A673 (cell line): Measurements from ENCODE around the gene PRTG. TPM values are rescaled to one million over a fixed set of nuclear protein-coding genes. Genes with fewer than 3 reads are reported as not detected.
"Not testable (repeated sequence)": the region's sequence is repeated elsewhere in the genome, so short reads cannot be mapped to it uniquely, and the experiment has no call there.

ENCODE experiments used
- BruUV-seq: library from RNA; stranded (reverse); fragments of 400-500 nt; replicated peaks from 2 replicates; lab custom pipeline; 2021; lab: Mats Ljungman, UMichigan
- CTCF ChIA-PET: fragments of 300-600 bp; sonication (Branson Sonifier 250); formaldehyde crosslinking; loops from one replicate; lab custom pipeline; 2022; ENCODE audit warnings: antibody characterized with exemption; lab: Charles Lee
- POLR2A ChIA-PET: fragments of 300-600 bp; sonication (Branson Sonifier 250); formaldehyde crosslinking; loops from one replicate; lab custom pipeline; 2022; ENCODE audit warnings: antibody characterized with exemption; ENCODE audit not compliant: low non-redundant PET; lab: Charles Lee
- DNase-seq: peaks from one replicate; pipeline ENCODE4 v3.0.0-alpha.2; 2015; ENCODE audit warnings: low spot score
- H3K27ac ChIP-seq: fragments of 200-600 bp; sonication (generic); 2 replicates; pipeline ENCODE4 v1.5.1; 2016; ENCODE audit warnings: mixed run types, low read depth, mild to moderate bottlenecking, mixed read lengths, antibody characterized with exemption, low read length; ENCODE audit not compliant: poor library complexity, severe bottlenecking
- H3K27me3 ChIP-seq: fragments of 200-600 bp; sonication (generic); replicated peaks from 2 replicates; pipeline ENCODE4 v1.6.1; 2017; ENCODE audit warnings: mixed run types, low read depth, mild to moderate bottlenecking, mixed read lengths, antibody characterized with exemption, low read length; ENCODE audit not compliant: insufficient read depth, poor library complexity
- H3K36me3 ChIP-seq: fragments of 200-600 bp; sonication (generic); 2 replicates; pipeline ENCODE4 v1.6.1; 2016; ENCODE audit warnings: mixed run types, mild to moderate bottlenecking, mixed read lengths, antibody characterized with exemption, low read length; ENCODE audit not compliant: insufficient read depth, poor library complexity, severe bottlenecking
- H3K4me1 ChIP-seq: fragments of 200-600 bp; sonication (generic); 2 replicates; pipeline ENCODE4 v1.6.1; 2017; ENCODE audit warnings: mixed run types, mild to moderate bottlenecking, mixed read lengths, antibody characterized with exemption, low read length; ENCODE audit not compliant: insufficient read depth, poor library complexity, severe bottlenecking
- H3K4me3 ChIP-seq: fragments of 200-600 bp; sonication (generic); 2 replicates; pipeline ENCODE4 v1.5.1; 2016; ENCODE audit warnings: low read depth, mixed run types, mild to moderate bottlenecking, mixed read lengths, low read length; ENCODE audit not compliant: poor library complexity, severe bottlenecking
- H3K9me3 ChIP-seq: fragments of 200-600 bp; sonication (generic); 2 replicates; pipeline ENCODE4 v1.6.1; 2016; ENCODE audit warnings: mixed run types, low read depth, mild to moderate bottlenecking, mixed read lengths, antibody characterized with exemption, low read length; ENCODE audit not compliant: poor library complexity, severe bottlenecking
- EZH2 ChIP-seq: fragments of 200-600 bp; sonication (generic); IDR thresholded peaks from 2 replicates; pipeline ENCODE4 v1.6.1; 2017; ENCODE audit warnings: borderline replicate concordance, low read depth, mild to moderate bottlenecking, mixed read lengths, antibody characterized with exemption, low read length; ENCODE audit not compliant: poor library complexity, severe bottlenecking
- intact Hi-C: fragments of 100-400 bp; cut with micrococcal nuclease; formaldehyde crosslinking; loops from one replicate; pipeline ENCODE4 v1.10.0; 2022; ENCODE audit not compliant: unreplicated experiment
- total RNA-seq: library from RNA; stranded (reverse); gene quantifications from 2 replicates; pipeline ENCODE4 v1.2.3, GENCODE V29; 2021
- TF ChIP-seq, protein P1 (sequence below): fragments of 300-800, 200-600 bp; sonication (generic); conservative IDR thresholded peaks from 2 replicates; pipeline ENCODE4 v1.5.1; 2017; ENCODE audit warnings: low read depth, mild to moderate bottlenecking, antibody characterized with exemption, low read length, moderate library complexity, mixed read lengths

The PRTG gene
- total RNA-seq, 1 experiment from 2014 or later = 0.02 TPM

DNA sequence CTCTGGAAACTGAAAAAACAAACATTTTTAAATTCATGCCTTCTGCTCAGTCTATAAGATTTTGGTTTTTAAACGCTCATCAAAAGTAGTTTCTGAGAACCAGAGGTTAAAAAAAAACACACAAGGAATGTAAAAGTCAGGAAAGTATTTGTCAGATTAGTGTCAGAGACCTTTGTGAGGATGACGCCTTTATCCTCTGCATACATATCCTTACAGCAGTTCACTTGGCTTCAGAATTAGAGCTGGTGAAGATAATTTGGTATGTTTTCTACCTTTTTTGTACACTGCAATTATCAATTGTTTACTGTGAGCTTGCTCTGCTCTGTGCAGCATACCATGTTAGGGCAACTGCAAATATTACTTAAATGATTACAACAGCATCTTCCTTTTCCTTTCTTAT is 8.3 kb downstream of the PRTG start:
- Histone ChIP-seq H3K4me3 (no peak overlapping the region), H3K4me1 (peaks cover 4% of the 10 kb centered on the region), H3K9me3 (no peaks in the 10 kb centered on the region), H3K36me3 (no peaks in the 10 kb centered on the region), H3K27me3 (peaks cover 59% of the 10 kb centered on the region), H3K27ac (no peak overlapping the region)
- POLR2A ChIA-PET = no interaction called here
- no TSS peak for BruUV-seq
- CTCF ChIA-PET = no interaction called here
- intact Hi-C loops = no loop called here
- no peak for DNase-seq
- no peak for TF ChIP-seq EZH2
- TF ChIP-seq, protein P1, sequence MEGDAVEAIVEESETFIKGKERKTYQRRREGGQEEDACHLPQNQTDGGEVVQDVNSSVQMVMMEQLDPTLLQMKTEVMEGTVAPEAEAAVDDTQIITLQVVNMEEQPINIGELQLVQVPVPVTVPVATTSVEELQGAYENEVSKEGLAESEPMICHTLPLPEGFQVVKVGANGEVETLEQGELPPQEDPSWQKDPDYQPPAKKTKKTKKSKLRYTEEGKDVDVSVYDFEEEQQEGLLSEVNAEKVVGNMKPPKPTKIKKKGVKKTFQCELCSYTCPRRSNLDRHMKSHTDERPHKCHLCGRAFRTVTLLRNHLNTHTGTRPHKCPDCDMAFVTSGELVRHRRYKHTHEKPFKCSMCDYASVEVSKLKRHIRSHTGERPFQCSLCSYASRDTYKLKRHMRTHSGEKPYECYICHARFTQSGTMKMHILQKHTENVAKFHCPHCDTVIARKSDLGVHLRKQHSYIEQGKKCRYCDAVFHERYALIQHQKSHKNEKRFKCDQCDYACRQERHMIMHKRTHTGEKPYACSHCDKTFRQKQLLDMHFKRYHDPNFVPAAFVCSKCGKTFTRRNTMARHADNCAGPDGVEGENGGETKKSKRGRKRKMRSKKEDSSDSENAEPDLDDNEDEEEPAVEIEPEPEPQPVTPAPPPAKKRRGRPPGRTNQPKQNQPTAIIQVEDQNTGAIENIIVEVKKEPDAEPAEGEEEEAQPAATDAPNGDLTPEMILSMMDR = no peak

DNA sequence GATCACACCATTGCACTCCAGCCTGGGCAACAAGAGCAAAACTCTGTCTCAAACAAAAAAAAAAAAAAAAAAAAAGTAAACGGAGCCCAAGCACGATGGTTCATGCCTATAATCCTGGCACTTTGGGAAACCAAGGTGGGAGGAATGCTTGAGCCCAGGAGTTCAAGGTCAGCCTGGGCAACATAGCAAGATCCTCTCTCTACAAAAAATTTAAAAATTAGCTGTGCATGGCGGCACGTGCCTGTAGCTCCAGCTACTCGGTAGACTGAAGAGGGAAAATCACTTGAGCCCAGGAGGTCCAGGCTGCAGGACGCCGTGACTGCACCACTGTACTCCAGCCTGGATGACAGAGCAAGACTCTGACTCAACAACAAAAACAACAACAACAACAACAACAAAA is 9.5 kb downstream of the PRTG start:
- H3K4me3 ChIP-seq, CTCF ChIA-PET, POLR2A ChIA-PET, H3K36me3 ChIP-seq, DNase-seq, BruUV-seq, H3K9me3 ChIP-seq, H3K4me1 ChIP-seq, H3K27ac ChIP-seq, intact Hi-C loops: not testable (repeated sequence)
- peaks cover 50% of the 10 kb centered on the region for H3K27me3 ChIP-seq

DNA sequence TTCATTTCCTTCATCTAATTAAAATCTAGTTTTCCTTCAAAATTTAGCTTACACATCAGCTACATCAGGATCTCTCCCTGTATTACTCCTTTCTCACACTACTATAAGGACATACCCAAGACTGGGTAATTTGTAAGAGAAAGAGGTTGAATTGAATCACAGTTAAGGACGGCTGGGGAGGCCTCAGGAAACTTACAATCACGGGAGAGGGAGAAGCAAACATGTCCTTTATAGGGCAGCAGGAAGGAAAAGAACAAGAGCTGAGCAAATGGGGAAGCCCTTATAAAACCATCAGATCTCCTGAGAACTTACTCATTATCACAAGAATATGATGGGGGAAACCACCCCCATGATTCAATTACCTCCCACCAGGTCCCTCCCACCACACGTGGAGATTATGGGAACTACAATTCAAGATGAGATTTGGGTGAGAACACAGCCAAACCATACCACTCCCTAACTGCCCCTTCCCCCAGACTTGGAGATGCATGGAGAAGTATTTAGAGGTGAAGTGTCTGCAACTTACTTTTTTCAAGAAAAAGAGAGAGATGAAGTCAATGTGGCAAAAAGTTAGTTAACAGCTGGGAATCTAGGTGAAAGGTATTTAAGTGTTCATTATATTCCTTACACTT is 21.3 kb downstream of the PRTG start:
- CTCF ChIA-PET = no interaction called here
- Histone ChIP-seq H3K27ac (no peak overlapping the region), H3K4me3 (no peak overlapping the region), H3K9me3 (peaks cover 4% of the 10 kb centered on the region), H3K27me3 (peaks cover 11% of the 10 kb centered on the region), H3K36me3 (no peaks in the 10 kb centered on the region), H3K4me1 (no peaks in the 10 kb centered on the region)
- BruUV-seq = no TSS peak
- TF ChIP-seq, protein P1 = no peak
- no peak for TF ChIP-seq EZH2
- DNase-seq = no peak
- POLR2A ChIA-PET = no interaction called here
- intact Hi-C loops = no loop called here
